CD4-positive, alpha-beta T cell (primary cell): ENCODE measurements around the gene SLIT2. TPM values are rescaled to one million over a fixed set of nuclear protein-coding genes. Genes with fewer than 3 reads are reported as not detected.

Experiments used
- ATAC-seq: fragments of 200-7000 bp; cut with Tn5 transposase; one replicate; pipeline ENCODE4 v1.10.0; 2022; ENCODE audit warnings: mild to moderate bottlenecking; ENCODE audit not compliant: poor library complexity
- CTCF ChIA-PET: fragments of 350-600 bp; sonication (Branson Sonifier 250); formaldehyde crosslinking; loops from one replicate; lab custom pipeline; 2021; ENCODE audit warnings: antibody characterized with exemption, inconsistent platforms; lab: Charles Lee
- POLR2A ChIA-PET: fragments of 350-600 bp; sonication (Branson Sonifier 250); formaldehyde crosslinking; loops from one replicate; lab custom pipeline; 2021; ENCODE audit warnings: antibody characterized with exemption, inconsistent platforms; lab: Charles Lee
- DNase-seq, 14 experiments: peaks; one replicate each; pipeline ENCODE4 v3.0.0-alpha.2; 2013 to 2020; ENCODE audit warnings: mixed read lengths in 2 of 14
- H3K27ac ChIP-seq, 2 donors: one replicate each; pipeline versions ENCODE4 v1.5.1 to v1.7.0; 2013; ENCODE audit warnings: low read length in 2 of 2, low read depth in 1 of 2, mild to moderate bottlenecking in 1 of 2
- H3K27me3 ChIP-seq, 2 experiments: 1 replicate in 1 of 2; 2 replicates in 1 of 2; pipeline versions ENCODE4 v1.6.1 to v1.7.0; 2013; ENCODE audit warnings: low read length in 2 of 2, control low read depth in 1 of 2, mild to moderate bottlenecking in 1 of 2, moderate library complexity in 1 of 2; ENCODE audit not compliant: insufficient read depth in 2 of 2, control insufficient read depth in 1 of 2
- H3K36me3 ChIP-seq: one replicate; pipeline ENCODE4 v1.6.1; 2013; ENCODE audit warnings: low read length, control low read depth; ENCODE audit not compliant: insufficient read depth
- H3K4me1 ChIP-seq: one replicate; pipeline ENCODE4 v1.6.1; 2013; ENCODE audit warnings: low read length, control low read depth; ENCODE audit not compliant: insufficient read depth
- H3K4me3 ChIP-seq: one replicate; pipeline ENCODE4 v1.5.1; 2013; ENCODE audit warnings: mild to moderate bottlenecking, low read length, moderate library complexity
- H3K9me3 ChIP-seq, 2 experiments: 1 replicate in 1 of 2; 2 replicates in 1 of 2; pipeline versions ENCODE4 v1.6.1 to v1.7.0; 2013; ENCODE audit warnings: low read length in 2 of 2, mild to moderate bottlenecking in 2 of 2, control low read depth in 1 of 2, moderate library complexity in 1 of 2; ENCODE audit not compliant: control insufficient read depth in 1 of 2, insufficient read depth in 1 of 2
- H3K27ac Mint-ChIP-seq: one replicate; pipeline ENCODE4 v1.8.0; 2020; ENCODE audit warnings: mixed read lengths
- H3K27me3 Mint-ChIP-seq: one replicate; pipeline ENCODE4 v1.8.0; 2021; ENCODE audit warnings: mixed read lengths
- H3K36me3 Mint-ChIP-seq: one replicate; pipeline ENCODE4 v1.8.0; 2021; ENCODE audit warnings: low read depth, mixed read lengths
- H3K4me1 Mint-ChIP-seq: one replicate; pipeline ENCODE4 v1.8.0; 2021; ENCODE audit warnings: low read depth, mixed read lengths
- H3K4me3 Mint-ChIP-seq: one replicate; pipeline ENCODE4 v1.8.0; 2020; ENCODE audit warnings: mild to moderate bottlenecking, mixed read lengths
- H3K9me3 Mint-ChIP-seq: one replicate; pipeline ENCODE4 v1.8.0; 2020; ENCODE audit warnings: mixed read lengths
- intact Hi-C, 2 experiments: fragments of 100-400 bp; cut with DNase I in 1 of 2; cut with micrococcal nuclease in 1 of 2; formaldehyde crosslinking; loops; one replicate each; pipeline versions ENCODE4 v1.15.1 to v1.9.0; 2023 to 2025; cut with DNase I, micrococcal nuclease
- total RNA-seq, 174 experiments: library from RNA in 2 of 174; stranded (reverse) in 2 of 174; gene quantifications; one replicate each; pipeline ENCODE4 v1.2.3 and lab custom pipeline; 2021 to 2026
- TF ChIP-seq, protein P1 (sequence below): fragments of 200-600 bp; IDR thresholded peaks from one replicate; pipeline ENCODE4 v1.8.0; 2022; ENCODE audit warnings: antibody characterized with exemption, mild to moderate bottlenecking

Gene SLIT2
- total RNA-seq, 2 experiments from 2014 or later, result not detected

DNA sequence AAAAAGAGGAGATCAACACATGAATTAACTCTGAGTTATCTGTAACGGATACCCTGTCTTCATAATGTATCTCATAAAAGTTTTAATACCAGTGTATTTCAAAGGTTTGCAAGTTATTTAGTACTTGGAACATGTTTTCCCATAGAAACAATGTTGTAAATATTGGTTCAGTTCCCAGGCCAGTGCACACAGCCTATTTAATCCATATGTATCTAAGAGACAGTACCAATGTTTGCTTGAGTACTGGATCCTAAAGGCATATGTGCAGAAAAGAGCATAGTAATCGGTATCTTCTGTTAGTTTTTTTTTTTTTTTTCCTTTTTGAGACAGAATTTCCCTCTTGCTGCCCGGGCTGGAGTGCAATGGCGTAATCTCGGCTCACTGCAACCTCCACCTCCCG, 46.1 kb downstream of the SLIT2 start:
- DNase-seq (no peak), ATAC-seq (no peak)
- POLR2A ChIA-PET, result no interaction called here
- Mint-ChIP-seq H3K36me3 (no peaks in the 10 kb centered on the region), H3K4me3 (no peak overlapping the region), H3K27ac (no peak overlapping the region), H3K27me3 (no peaks in the 10 kb centered on the region), H3K9me3 (peaks cover 1% of the 10 kb centered on the region), H3K4me1 (no peaks in the 10 kb centered on the region)
- Histone ChIP-seq H3K9me3 (no peaks in the 10 kb centered on the region), H3K36me3 (no peaks in the 10 kb centered on the region), H3K27ac (no peak overlapping the region), H3K27me3 (no peaks in the 10 kb centered on the region), H3K4me3 (no peak overlapping the region), H3K4me1 (no peaks in the 10 kb centered on the region)
- CTCF ChIA-PET, result no interaction called here
- TF ChIP-seq, protein P1, sequence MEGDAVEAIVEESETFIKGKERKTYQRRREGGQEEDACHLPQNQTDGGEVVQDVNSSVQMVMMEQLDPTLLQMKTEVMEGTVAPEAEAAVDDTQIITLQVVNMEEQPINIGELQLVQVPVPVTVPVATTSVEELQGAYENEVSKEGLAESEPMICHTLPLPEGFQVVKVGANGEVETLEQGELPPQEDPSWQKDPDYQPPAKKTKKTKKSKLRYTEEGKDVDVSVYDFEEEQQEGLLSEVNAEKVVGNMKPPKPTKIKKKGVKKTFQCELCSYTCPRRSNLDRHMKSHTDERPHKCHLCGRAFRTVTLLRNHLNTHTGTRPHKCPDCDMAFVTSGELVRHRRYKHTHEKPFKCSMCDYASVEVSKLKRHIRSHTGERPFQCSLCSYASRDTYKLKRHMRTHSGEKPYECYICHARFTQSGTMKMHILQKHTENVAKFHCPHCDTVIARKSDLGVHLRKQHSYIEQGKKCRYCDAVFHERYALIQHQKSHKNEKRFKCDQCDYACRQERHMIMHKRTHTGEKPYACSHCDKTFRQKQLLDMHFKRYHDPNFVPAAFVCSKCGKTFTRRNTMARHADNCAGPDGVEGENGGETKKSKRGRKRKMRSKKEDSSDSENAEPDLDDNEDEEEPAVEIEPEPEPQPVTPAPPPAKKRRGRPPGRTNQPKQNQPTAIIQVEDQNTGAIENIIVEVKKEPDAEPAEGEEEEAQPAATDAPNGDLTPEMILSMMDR, result no peak
- intact Hi-C loops, result no loop called here

DNA sequence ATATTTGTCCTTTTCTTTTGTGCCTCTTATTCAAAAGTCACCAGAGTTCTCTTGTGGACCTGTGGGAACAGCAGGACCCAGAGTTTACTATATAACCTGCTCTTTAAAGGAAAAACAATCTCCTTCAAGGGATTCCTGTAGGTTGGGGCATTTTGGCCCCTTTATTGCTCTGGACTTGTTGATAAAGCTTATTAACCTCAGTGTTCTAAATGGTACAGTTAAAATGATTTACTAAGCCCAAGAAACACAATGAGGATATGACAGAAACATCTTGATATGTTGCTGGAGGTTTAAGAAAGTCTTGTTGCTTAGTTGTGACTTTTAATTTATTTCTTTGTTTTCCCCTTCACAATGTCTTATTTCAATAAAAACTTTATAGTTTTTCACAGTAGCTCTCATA, 46.8 kb downstream of the SLIT2 start:
- Mint-ChIP-seq H3K4me3 (no peak overlapping the region), H3K36me3 (no peaks in the 10 kb centered on the region), H3K4me1 (no peaks in the 10 kb centered on the region), H3K27ac (no peak overlapping the region), H3K9me3 (peaks cover 1% of the 10 kb centered on the region), H3K27me3 (no peaks in the 10 kb centered on the region)
- intact Hi-C loops, result no loop called here
- H3K4me3 ChIP-seq, result no peak overlapping the region
- H3K4me1 ChIP-seq, result no peaks in the 10 kb centered on the region
- no peaks in the 10 kb centered on the region for H3K27me3 ChIP-seq
- ChIA-PET POLR2A (no interaction called here), CTCF (no interaction called here)
- no peak overlapping the region for H3K27ac ChIP-seq
- TF ChIP-seq, protein P1, result no peak
- no peak for DNase-seq
- ATAC-seq, result no peak
- H3K36me3 ChIP-seq, result no peaks in the 10 kb centered on the region
- no peaks in the 10 kb centered on the region for H3K9me3 ChIP-seq

DNA sequence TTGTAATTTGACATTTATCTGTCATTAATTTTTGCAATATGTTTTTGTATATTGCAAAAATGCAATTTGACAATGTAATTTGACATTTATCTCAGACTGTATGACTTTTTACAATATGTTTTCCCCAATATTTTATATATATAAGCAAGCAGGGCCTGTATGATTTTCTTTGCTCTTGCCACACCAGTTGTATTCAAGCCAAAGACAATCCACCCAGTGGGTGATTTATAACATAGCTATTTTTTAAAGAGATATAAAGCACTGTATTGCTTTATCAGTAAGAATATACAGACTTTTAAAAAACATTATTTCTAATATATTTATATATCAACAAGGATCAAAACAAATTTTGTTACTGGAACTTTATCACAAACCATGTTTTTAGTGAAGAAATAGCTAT, 47.3 kb downstream of the SLIT2 start:
- Mint-ChIP-seq H3K4me3 (no peak overlapping the region), H3K9me3 (peaks cover 1% of the 10 kb centered on the region), H3K4me1 (no peaks in the 10 kb centered on the region), H3K27me3 (no peaks in the 10 kb centered on the region), H3K27ac (no peak overlapping the region), H3K36me3 (no peaks in the 10 kb centered on the region)
- Histone ChIP-seq H3K27me3 (no peaks in the 10 kb centered on the region), H3K36me3 (no peaks in the 10 kb centered on the region), H3K4me1 (no peaks in the 10 kb centered on the region), H3K4me3 (no peak overlapping the region), H3K27ac (no peak overlapping the region), H3K9me3 (no peaks in the 10 kb centered on the region)
- DNase-seq (no peak), ATAC-seq (no peak)
- intact Hi-C loops, result no loop called here
- ChIA-PET POLR2A (no interaction called here), CTCF (no interaction called here)
- TF ChIP-seq, protein P1, result no peak
